ENCODE measurements around the gene ERV3-1. TPM values are rescaled to one million over a fixed set of nuclear protein-coding genes. Genes with fewer than 3 reads are reported as not detected.
"Not testable (repeated sequence)": the region's sequence is repeated elsewhere in the genome, so short reads cannot be mapped to it uniquely, and the experiment has no call there.

The ERV3-1 gene
- total RNA-seq, 2 experiments from 2014 or later, result 5.3 to 6.1 TPM

DNA sequence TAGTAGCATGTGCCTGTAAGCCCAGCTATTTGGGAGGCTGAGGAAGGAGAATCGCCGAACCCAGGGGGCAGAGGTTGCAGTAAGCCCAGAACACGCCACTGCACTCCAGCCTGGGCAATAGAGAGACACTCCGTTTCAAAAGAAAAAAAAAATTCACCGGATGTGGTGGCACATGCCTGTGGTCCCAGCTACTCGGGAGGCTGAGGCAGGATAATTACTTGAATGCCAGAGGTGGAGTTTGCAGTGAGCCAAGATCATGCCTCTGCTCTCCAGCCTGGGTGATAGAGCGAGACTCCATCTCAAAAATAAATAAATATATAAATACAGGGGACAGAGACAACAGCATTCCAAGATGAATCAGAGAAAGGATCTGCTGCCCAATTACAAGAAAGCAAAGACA lies 3.4 kb upstream of the ERV3-1 start:
- H3K27ac Mint-ChIP-seq, DNase-seq, H3K4me3 Mint-ChIP-seq, H3K27me3 Mint-ChIP-seq, H3K9me3 Mint-ChIP-seq: not testable (repeated sequence)
- peaks cover 12% of the 10 kb centered on the region for H3K36me3 Mint-ChIP-seq
- peaks cover 16% of the 10 kb centered on the region for H3K4me1 Mint-ChIP-seq

DNA sequence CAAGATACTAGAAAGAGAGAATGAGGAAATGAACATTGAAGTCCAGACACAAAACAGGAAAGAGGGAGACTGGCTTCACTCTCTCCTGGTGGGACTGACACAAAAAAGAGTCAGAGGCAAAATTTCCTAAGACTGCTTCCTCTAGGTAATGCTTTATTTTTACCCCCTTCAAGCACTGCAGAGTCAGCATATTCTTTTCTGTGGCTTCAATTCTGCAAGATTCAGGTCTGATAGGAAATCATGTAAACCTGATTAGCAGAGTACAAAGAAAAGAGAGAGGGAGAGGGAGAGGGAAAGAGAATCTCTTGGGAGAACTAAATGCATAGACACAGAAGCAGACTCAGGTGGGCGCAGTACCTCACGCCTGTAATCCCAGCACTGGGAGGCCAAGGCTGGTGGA lies 2.9 kb upstream of the ERV3-1 start:
- not testable (repeated sequence) for H3K9me3 Mint-ChIP-seq, H3K27ac Mint-ChIP-seq, H3K27me3 Mint-ChIP-seq, H3K4me3 Mint-ChIP-seq, DNase-seq
- Mint-ChIP-seq H3K4me1 (peaks cover 20% of the 10 kb centered on the region), H3K36me3 (peaks cover 17% of the 10 kb centered on the region)

DNA sequence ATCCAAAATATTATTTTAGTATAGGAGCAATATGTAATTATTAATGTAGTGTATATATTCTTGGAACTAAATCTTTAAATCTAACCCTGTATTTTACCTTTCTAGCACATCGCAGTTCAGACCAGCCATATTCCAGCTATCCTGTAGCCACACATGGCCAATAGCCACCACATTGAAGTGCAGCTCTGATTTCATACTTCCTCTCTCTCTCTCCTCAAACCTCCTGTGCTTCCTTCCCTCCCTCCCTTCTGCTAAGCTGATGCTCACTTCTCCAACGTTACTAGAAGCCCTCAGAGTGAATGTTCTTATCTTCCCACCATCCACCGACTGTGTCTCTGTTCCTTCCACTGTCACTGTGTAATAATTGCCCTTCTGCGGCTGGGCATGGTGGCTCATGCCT lies 549 bp upstream of the ERV3-1 start:
- Mint-ChIP-seq H3K4me1 (peaks cover 27% of the 10 kb centered on the region), H3K36me3 (peaks cover 39% of the 10 kb centered on the region), H3K27ac (peak overlapping the region; percentile 94), H3K9me3 (peaks cover 17% of the 10 kb centered on the region), H3K4me3 (peak overlapping the region; percentile 38)
- not testable (repeated sequence) for H3K27me3 Mint-ChIP-seq, DNase-seq

DNA sequence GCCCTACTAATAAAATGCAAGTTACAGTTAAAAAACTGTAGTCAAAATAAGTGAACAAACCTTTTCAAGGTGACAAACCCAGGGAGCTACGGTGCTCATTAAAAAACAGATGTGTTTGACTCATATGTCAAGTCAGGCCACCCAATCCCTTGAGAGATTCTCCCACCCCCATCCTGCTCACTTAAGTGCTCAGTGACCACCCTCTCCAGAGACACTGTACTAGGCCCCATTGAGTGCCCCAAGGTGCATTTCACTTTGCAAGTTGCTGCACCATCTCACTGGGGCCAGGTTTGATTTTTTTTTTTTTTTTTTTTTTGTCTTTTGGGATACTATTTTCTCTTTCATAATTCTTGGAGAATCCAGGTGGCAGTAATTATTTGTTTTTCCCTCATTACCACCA lies 1.9 kb downstream of the ERV3-1 start:
- no peak overlapping the region for H3K27ac Mint-ChIP-seq
- no peak for DNase-seq
- no peak overlapping the region for H3K4me3 Mint-ChIP-seq
- no peaks in the 10 kb centered on the region for H3K27me3 Mint-ChIP-seq
- H3K36me3 Mint-ChIP-seq, result peaks cover 63% of the 10 kb centered on the region
- peaks cover 35% of the 10 kb centered on the region for H3K9me3 Mint-ChIP-seq
- peaks cover 30% of the 10 kb centered on the region for H3K4me1 Mint-ChIP-seq

DNA sequence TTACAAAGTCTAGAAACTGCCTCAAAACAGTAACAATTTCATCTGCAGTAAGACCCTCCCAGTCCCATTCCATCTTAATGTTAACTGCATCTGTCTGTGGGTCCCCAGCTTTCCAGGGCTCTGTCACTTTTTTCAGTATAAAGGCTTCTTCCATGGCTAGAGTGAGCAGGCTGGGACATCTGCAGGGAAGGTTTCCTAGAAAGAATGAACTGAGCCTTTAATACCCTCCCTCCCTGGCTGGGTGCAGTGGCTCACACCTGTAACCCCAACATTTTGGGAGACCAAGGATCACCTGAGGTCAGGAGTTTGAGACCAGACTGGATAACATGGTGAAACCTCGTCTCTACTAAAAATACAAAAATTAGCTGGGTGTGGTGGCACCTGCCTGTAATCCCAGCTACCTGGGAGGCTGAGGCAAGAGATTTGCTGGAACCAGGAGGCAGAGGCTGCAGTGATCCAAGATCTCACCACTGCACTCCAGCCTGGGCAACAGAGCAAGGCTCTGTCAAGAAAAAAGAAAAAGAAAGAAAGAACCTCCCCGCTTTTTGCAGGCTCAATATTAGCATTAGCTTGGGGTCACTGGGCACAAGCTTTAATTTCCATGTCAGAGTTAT lies 3.4 kb downstream of the ERV3-1 start:
- Mint-ChIP-seq H3K27ac (peak overlapping the region; percentile 42), H3K27me3 (no peaks in the 10 kb centered on the region), H3K36me3 (peaks cover 78% of the 10 kb centered on the region), H3K9me3 (peaks cover 47% of the 10 kb centered on the region), H3K4me3 (no peak overlapping the region), H3K4me1 (peaks cover 32% of the 10 kb centered on the region)
- DNase-seq, result no peak

DNA sequence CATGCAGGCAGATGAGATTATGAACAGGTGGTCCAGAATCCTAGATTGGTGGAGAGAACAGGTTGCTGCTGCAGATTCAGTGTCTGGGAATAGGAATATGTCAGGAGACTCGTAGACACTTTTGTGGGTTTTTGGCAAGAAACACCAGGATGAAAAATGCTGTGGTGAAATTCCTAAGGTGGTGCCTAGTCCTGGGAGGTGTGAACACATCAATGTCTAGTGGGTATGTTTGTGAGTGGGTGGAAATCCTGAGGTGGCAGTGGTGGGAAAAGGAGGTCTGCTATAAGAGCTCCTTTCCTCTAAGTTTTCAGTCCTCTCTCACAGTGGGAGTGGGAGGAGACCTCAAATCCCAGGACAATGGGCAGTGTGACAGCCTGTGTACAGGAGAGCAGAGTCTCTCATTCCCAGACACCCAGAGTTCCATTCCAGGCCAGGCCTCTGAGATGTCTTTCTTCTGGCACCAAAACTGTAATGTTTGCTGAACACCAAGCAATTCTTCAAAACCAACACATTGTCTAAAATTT lies 5.1 kb downstream of the ERV3-1 start:
- Mint-ChIP-seq H3K4me1 (peaks cover 26% of the 10 kb centered on the region), H3K9me3 (peaks cover 59% of the 10 kb centered on the region), H3K27ac (no peak overlapping the region), H3K4me3 (no peak overlapping the region), H3K36me3 (peaks cover 84% of the 10 kb centered on the region), H3K27me3 (no peaks in the 10 kb centered on the region)
- DNase-seq, result no peak

DNA sequence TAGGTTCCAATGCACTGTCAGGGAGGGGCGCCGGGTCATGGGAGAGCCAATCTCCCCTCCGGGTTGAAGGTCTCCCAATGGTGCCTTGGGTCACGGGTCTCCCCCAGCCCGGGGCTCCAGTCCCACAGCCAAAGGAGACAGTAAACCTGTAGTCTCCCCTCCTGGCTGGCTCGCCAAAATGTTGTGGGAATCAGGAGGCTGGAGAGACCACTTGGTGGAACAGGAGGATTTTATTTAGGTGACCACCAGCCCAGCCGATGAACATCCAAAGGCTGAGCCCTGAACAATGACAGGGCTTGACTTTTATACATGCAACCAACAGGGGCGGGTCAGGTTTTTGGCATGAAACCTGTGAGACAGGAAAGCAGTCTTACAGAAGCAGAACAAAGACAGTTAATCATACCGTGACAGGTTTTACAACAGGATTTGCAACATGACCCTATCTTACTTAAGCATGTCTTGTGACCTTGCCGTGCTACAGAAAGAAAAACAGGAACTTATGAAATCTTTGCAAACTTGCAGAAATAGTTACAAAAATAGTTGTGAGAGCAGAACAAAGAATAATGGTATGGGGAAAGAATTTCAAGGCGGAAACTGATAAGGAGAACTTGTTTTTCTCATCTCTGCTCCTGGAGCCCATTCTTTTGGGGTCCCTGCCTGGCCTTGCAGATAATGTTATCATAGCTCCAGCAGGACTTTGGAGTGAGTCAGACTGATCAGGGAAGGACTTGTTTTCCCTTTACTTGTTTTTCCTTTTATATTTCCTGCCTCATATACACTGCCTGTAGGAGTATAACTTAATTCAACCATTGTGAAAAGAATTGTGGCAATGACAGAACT lies 7.1 kb downstream of the ERV3-1 start:
- Mint-ChIP-seq H3K4me1 (peaks cover 12% of the 10 kb centered on the region), H3K4me3 (no peak overlapping the region), H3K36me3 (peaks cover 75% of the 10 kb centered on the region), H3K9me3 (peaks cover 59% of the 10 kb centered on the region), H3K27ac (no peak overlapping the region), H3K27me3 (no peaks in the 10 kb centered on the region)
- DNase-seq, result no peak

DNA sequence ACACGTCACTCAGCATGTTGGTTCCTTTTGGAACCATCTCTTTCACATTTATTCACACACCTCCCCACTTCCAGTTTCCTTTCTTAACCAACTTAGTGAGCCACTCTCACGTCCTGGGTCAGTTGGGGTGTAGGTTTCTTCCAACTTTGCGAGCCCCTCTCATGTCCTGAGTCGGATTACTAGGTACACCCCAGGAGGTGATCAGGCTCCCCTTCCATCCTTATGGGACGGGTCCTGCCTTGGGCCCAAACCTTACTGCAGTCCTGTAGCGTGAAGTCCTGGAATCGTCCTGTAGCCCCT lies 7.7 kb downstream of the ERV3-1 start:
- Mint-ChIP-seq H3K27ac (no peak overlapping the region), H3K4me1 (peaks cover 10% of the 10 kb centered on the region), H3K4me3 (no peak overlapping the region), H3K9me3 (peaks cover 58% of the 10 kb centered on the region), H3K36me3 (peaks cover 75% of the 10 kb centered on the region), H3K27me3 (no peaks in the 10 kb centered on the region)
- no peak for DNase-seq

DNA sequence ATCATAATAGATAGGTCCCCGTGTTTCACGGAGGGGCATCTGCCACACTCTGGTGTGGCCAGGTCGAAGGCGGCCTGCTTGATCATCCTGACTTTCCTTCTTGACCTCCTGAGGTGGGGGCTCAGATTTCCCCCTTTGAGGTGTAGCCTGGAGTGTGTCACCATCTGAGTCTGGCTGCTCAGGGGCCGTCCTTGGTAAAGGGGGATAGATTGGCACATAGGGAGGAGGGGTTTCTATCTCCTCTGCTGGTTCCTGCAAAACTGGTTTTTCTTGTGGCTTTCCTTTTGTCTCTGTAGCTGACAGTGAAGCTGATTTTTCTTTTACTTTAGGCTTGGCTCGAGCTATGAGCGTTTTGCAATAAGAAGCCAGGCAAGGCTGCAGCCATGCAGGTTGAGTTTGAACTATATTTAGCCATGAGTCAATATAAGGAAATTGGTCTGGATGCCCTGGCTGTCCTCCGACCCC lies 8.5 kb downstream of the ERV3-1 start:
- Mint-ChIP-seq H3K27me3 (no peaks in the 10 kb centered on the region), H3K4me3 (no peak overlapping the region), H3K36me3 (peaks cover 73% of the 10 kb centered on the region), H3K9me3 (peaks cover 58% of the 10 kb centered on the region), H3K4me1 (peaks cover 8% of the 10 kb centered on the region), H3K27ac (no peak overlapping the region)
- DNase-seq, result no peak

DNA sequence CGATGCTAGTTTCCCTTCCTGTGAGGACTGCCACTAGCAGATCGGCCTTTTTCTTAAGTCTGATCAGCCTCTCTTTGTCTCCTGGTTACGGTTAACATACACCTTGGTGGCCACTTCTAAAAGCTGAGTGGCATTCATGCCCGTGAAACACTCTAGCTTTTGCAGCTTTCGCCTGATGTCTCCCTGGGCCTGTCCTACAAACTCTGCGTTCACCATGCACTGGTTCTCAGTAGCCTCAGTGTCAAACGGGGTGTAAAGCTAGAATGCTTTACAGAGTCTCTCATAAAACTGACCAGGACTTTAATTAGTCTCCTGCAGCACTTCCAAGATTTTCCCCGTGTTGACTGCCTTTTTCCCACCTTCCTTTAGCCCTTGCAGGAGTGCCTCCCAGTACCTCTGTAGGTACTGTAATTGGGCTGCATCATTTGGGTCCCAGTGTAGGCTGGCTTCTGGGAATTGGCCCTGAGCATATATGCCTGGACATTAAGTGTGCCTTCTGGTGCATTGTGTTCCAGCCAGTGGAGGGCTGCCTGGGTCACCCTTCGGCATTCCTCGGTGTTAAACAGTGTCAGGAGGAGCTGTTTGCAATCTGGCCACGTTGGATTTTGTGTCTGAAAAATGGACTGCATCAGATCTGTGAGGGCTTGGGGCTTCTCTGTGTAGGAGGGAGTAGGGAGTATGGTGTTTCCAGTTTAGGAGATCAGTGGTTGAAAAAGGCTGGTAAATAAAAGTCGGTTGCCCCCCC lies 9.2 kb downstream of the ERV3-1 start:
- no peak overlapping the region for H3K27ac Mint-ChIP-seq
- H3K27me3 Mint-ChIP-seq, result no peaks in the 10 kb centered on the region
- H3K36me3 Mint-ChIP-seq, result peaks cover 72% of the 10 kb centered on the region
- H3K4me3 Mint-ChIP-seq, result no peak overlapping the region
- DNase-seq, result no peak
- H3K4me1 Mint-ChIP-seq, result peaks cover 6% of the 10 kb centered on the region
- peaks cover 58% of the 10 kb centered on the region for H3K9me3 Mint-ChIP-seq

DNA sequence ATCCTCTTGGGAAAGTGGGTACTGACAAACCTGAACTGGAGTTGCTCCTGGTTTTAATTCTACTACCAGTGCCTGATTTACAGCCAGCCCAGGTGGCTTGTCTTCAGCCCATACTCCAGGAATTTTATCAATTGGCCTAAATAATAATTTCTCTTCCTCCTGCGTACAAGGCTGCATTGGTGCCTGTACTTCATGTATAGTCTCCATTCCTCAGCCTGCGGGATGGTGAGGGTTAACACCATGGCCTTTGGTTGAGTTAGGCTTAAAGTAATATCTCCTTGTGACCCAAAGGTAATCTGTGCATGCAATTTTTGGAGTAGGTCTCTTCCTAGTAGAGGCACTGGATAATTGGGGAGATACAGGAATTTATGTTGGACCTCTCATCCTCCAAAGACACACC lies 10.2 kb downstream of the ERV3-1 start:
- Mint-ChIP-seq H3K27ac (no peak overlapping the region), H3K27me3 (no peaks in the 10 kb centered on the region), H3K4me3 (no peak overlapping the region), H3K4me1 (peaks cover 2% of the 10 kb centered on the region), H3K9me3 (peaks cover 61% of the 10 kb centered on the region), H3K36me3 (peaks cover 73% of the 10 kb centered on the region)
- DNase-seq, result no peak

DNA sequence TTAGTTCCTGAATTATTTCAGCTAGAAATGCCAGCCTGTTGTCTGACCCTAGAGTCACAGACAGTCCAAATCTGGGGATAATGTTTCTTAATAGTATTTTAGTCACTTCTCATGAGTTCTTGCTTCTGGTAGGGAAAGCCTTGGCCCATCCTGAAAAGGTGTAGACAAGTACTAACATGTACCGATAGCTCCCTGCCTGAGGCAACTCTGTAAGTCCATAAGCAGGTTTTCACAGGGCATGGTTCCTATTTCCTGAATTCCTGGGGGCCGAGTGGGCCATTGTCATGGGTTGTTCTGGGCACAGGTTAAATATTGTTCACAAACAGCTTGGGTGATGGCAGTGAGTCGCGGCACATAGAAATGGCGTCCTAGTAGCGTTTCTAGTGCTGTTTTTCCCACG lies 12.6 kb downstream of the ERV3-1 start:
- no peak overlapping the region for H3K4me3 Mint-ChIP-seq
- peaks cover 62% of the 10 kb centered on the region for H3K9me3 Mint-ChIP-seq
- no peak overlapping the region for H3K27ac Mint-ChIP-seq
- peaks cover 70% of the 10 kb centered on the region for H3K36me3 Mint-ChIP-seq
- H3K4me1 Mint-ChIP-seq, result peaks cover 2% of the 10 kb centered on the region
- H3K27me3 Mint-ChIP-seq, result no peaks in the 10 kb centered on the region
- DNase-seq, result no peak

DNA sequence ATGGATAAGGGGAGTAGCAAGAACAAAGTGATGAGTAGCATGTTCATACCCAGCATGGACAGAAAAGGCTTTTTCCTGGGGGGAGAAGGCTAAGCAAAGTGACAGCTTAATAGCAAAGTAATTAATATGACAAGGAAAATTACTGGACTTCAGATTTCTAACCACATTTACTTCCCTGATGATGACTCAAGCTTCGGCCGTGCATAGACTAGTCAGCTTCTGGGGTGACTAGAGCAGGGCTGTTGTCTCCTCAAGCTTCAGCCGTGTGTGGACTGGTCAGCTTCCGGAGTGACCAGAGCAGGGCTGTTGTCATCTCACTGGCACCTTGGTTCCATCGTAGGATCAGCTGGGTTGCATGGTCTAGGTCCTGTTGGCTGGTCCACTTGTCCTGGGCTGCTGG lies 13.5 kb downstream of the ERV3-1 start:
- H3K4me3 Mint-ChIP-seq, result no peak overlapping the region
- H3K36me3 Mint-ChIP-seq, result peaks cover 70% of the 10 kb centered on the region
- no peaks in the 10 kb centered on the region for H3K4me1 Mint-ChIP-seq
- H3K27me3 Mint-ChIP-seq, result no peaks in the 10 kb centered on the region
- H3K27ac Mint-ChIP-seq, result no peak overlapping the region
- peaks cover 64% of the 10 kb centered on the region for H3K9me3 Mint-ChIP-seq
- DNase-seq, result no peak

DNA sequence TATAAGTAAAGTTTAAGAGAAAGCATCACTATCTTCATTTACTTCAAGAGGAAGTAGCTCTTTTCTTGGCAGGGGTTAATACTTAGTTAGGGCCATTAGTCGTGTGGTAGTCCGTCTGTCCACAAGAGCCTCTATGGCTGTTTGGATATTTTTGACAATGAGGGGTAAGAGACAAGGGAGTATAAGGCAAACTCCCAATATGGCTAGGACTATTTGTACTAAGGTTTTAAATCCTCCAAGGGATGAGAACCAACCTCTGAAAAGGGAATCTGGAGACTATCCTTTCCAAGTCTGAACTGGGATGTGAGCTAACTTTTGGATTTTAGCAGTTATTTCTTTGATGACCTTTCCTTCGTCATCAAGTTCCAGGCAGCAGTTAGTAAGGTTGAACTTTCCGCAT lies 15.6 kb downstream of the ERV3-1 start, which contains the start of gene ZNF117:
ZNF117 (minus strand) TSS at position 101 of the 400 bp plus-strand sequence.
- no peaks in the 10 kb centered on the region for H3K4me1 Mint-ChIP-seq
- DNase-seq, result no peak
- no peak within 1 kb of the TSS for H3K27ac Mint-ChIP-seq
- H3K36me3 Mint-ChIP-seq, result peaks cover 83% of the 10 kb centered on the region
- H3K27me3 Mint-ChIP-seq, result no peaks in the 10 kb centered on the region
- H3K9me3 Mint-ChIP-seq, result peaks cover 68% of the 10 kb centered on the region
- no peak within 1 kb of the TSS for H3K4me3 Mint-ChIP-seq

DNA sequence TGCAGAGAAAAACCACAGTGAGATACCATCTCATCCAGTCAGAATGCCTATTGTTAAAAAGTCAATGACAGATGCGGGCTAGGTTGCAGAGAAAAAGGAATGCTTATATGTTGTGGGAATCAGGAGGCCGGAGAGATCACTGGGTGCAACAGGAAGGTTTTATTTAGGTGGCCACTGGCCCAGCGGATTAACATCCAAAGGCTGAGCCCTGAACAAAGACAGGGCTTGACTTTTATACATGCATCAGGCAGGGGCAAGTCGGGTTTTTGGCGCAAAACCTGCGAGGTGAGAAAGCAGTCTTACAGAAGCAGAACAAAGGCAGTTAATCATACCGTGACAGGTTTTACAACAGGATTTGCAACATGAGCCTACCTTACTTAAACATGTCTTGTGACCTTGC lies 16.3 kb downstream of the ERV3-1 start:
- Mint-ChIP-seq H3K4me3 (no peak overlapping the region), H3K36me3 (peaks cover 84% of the 10 kb centered on the region), H3K9me3 (peaks cover 71% of the 10 kb centered on the region), H3K27ac (no peak overlapping the region), H3K27me3 (no peaks in the 10 kb centered on the region), H3K4me1 (no peaks in the 10 kb centered on the region)
- DNase-seq, result no peak

Data from activated naive CD8-positive, alpha-beta T cell treated with anti-CD3 and anti-CD28 coated beads for 36 hours (primary cell).